NOMO-1 treated with dmso at 0.1 percent for 144 hours (cell line): ENCODE results near the gene EWSR1.

Source experiments
- DNase-seq: peaks from one replicate; lab custom pipeline; 2025; ENCODE audit not compliant: unreplicated experiment; lab: John Stamatoyannopoulos, UW

EWSR1 gene

GRCh38 chr22:29302681-29303465, 34.8 kb downstream of the EWSR1 start:
- no peak for DNase-seq

- DNase-seq, result no peak
These were observed 37.7 kb downstream of the EWSR1 start for GRCh38 chr22:29305836-29306174.

GRCh38 chr22:29306175-29306834, 38.2 kb downstream of the EWSR1 start, which contains the start of gene GAS2L1:
Gene GAS2L1 (plus strand): TSS chr22:29306650. CDS start chr22:29308106, 1,456 bp downstream.
- peak; percentile 55 for DNase-seq

DNA sequence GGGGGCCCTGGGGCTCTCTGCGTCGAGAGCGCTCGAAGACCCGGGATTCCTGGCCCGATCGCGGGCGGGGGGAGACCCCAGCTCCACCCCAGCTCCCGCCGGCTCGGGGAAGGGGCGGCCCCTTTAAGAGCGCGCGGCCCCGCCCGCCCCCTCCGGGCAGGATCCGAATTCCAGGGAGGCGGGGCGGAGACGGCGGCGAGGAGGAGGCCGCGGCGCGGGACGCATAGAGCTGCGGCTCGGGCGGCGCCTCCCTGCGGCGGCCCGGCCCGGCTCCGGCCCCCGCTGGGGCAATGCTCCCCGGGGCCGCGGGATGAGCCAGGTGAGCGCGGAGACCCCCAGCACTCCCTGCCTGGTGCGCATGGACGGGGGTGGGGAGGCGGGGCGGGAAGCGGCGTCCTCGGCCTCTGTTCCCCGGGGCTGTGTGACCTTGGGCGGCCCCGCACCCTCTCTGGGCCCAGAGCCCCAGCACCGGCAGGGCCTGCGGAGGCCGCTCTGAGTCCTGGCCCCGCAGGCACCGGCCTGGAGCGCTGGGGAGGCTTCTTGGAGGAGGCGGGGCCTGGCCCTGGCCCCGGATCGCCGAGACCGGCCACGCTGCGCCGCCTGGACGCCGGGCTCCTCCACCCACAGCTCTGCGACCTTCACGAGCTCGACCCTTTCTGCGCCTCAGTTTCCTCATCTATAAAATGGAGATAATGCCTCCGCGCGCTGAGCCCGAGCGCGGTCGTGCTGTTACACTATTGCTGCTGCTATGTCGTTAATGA, 38.9 kb downstream of the EWSR1 start:
- peak; percentile 43 for DNase-seq

DNA sequence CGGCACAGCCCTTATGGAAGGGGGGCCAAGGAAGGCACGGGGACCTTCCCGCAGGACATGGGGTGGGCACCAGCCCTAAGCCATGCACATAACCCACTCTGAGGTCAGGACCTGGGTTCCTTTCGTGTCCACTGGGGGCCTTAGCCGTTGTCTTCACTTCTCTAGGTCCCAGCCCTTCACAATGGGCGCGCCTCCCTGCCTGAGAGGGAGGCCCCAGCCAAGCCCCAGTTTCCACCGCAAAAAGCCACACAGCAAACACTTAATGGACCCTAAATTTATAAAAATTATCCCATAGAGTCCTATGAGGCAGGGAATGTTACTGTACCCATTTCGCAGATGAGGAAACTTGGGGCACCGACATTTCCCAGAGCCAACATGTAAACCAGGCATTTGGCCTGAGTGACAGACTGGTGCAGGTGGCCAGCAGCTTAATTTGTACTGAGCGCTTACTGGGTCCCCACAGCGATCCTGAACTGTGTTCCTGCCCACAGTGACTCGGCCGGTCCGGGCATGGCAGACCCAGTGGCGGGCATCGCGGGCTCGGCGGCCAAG, 39.6 kb downstream of the EWSR1 start:
- no peak for DNase-seq

DNA sequence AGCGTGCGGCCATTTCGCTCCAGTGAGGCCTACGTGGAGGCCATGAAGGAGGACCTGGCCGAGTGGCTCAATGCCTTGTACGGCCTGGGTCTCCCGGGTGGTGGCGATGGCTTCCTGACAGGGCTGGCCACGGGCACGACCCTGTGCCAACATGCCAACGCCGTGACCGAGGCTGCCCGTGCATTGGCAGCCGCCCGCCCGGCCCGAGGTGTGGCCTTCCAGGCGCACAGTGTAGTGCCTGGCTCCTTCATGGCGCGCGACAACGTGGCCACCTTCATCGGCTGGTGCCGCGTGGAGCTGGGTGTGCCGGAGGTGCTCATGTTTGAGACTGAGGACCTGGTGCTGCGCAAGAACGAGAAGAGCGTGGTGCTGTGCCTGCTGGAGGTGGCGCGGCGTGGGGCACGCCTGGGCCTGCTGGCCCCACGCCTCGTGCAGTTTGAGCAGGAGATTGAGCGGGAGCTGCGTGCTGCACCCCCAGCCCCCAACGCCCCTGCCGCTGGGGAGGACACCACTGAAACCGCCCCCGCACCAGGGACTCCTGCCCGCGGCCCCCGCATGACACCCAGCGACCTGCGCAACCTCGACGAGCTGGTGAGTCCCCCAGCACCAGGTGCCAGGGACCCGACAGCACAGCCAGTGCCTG, 40.2 kb downstream of the EWSR1 start:
- DNase-seq, result no peak

DNA sequence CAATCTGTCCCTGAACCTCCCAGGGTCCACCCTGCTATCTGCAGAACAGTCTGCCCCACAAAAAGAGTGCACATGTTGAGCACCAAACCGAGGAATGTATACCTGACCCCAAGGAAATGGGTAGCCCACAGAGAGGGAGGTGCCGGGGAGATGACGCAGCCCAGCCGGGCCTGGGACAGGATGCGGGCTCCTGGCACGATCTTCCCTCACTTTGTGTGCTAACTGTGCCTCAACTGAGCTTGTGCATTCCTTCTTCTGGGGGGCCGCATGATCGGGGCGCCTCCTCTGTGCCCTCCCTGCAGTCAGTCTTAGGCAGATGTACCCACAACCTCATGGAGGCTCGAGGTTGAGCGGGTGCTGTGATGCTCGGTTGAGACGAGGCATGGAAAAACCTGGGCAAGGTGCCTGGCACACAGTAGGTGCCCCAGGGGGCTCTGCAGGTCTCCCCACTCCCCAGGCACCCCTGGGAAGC, 40.8 kb downstream of the EWSR1 start:
- DNase-seq, result no peak

DNA sequence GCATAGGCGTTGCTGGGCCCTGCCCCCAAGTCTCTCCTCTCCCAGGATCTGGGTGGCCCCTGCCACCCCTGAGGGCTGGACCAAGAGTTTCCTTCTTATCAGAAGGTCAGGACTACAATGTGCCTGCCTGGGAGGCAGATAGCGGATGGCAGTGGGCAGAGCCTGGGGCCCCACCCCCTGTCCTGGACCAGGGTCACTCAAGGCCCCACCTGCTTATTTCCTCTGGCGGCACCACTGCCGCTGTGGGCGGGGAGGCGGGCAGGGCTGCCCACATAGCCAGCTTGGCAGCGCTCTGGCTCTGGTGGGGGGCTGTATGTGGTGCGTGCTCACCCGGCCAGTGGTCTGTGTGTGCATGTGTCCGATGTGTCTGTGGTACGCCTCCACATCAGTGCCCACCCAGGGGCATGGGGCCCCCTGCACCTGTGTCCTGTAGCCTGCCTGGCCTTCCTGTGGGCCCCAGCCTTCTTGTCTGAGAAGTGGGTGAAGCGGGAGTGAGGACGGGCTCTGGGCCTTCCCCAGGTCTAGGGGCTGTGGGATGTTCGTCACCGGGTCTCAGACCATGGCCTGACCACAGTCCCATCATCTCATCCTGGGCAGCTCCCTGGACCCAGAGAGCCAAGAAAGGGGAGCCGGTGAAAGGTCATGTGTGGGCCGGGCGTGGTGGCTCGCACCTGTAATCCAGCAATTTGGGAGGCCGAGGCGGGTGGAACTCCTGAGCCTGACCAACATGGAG, 41.4 kb downstream of the EWSR1 start:
- no peak for DNase-seq

GRCh38 chr22:29310065-29310862, 42.2 kb downstream of the EWSR1 start:
- DNase-seq, result no peak

GRCh38 chr22:29310863-29311339, 42.8 kb downstream of the EWSR1 start:
- DNase-seq, result peak; percentile 47

DNA sequence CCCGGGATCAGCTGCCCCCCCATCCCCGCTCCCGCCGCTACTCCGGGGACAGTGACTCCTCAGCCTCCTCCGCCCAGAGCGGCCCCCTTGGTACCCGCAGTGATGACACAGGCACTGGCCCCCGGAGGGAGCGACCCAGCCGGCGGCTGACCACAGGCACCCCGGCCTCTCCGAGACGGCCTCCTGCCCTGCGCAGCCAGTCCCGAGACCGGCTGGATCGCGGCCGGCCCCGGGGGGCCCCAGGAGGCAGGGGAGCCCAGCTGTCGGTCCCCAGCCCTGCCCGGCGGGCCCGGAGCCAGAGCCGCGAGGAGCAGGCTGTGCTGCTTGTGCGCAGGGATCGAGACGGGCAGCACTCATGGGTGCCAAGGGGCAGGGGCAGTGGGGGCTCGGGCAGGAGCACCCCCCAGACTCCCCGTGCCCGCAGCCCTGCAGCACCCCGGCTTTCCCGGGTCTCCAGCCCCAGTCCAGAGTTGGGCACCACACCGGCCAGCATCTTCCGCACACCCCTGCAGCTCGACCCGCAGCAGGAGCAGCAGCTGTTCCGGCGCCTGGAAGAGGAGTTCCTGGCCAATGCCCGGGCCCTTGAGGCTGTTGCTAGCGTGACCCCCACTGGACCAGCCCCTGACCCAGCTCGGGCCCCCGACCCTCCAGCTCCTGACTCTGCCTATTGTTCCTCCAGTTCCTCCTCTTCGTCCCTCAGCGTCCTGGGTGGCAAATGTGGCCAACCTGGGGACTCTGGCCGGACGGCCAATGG, 43.6 kb downstream of the EWSR1 start:
- DNase-seq, result no peak

GRCh38 chr22:29312218-29313125, 44.4 kb downstream of the EWSR1 start:
- DNase-seq, result no peak

- DNase-seq, result no peak
These were observed 45.1 kb downstream of the EWSR1 start for GRCh38 chr22:29313126-29313575.

DNA sequence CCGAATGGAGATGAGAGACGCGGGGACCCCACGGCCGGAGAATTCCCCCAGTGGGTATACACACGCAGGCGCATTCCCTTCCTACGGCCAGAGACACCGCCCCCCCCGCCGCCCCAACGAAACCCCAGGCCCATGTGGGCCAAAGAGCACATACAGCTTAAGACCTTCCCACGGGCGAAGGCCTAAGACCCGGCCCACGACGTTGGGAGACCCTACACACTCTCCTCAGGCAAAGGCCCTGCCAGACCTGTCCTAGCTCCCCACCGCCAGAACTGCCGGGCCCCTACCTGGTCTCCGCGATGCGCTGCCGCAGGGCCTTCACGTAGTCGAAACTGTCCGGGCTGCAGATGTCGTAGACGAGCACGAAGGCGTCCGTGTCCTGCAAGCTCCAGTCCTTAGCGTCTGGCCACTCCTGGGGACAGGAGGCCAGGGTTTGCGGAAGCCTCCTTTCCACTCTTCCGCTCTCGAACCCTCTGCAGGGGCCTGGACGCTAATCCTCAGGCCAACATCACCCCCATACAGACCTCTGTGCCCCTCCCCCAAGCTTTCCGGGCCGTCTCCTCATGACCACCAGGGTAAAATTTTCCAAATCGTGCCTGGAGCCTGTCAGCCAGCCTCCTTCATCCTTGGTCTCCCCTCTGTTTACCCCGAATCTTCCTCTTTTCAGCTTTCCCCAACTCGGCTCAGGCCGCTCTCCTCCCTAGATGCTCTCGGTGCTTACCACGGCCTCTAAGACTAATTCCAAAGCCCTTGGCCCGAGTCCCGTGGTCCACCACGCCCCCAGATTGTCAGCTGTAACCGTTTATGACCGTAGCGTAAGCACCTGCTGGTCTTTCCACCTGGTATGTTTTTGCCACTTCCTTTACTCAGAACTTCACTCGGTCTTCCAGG, 45.8 kb downstream of the EWSR1 start:
- no peak for DNase-seq

GRCh38 chr22:29314537-29315285, 46.6 kb downstream of the EWSR1 start:
- no peak for DNase-seq
